GM12892 (cell line): ENCODE data around the gene DIRAS2.

Experiments
- POLR2A ChIP-seq: IDR thresholded peaks from 2 replicates; pipeline ENCODE4 v1.6.1; 2011; ENCODE audit warnings: low read depth, low read length, control low read depth
- POLR2AphosphoS5 ChIP-seq: IDR thresholded peaks from 2 replicates; pipeline ENCODE4 v1.6.1; 2011; ENCODE audit warnings: low read depth, low read length, control low read depth
- TAF1 ChIP-seq: IDR thresholded peaks from 2 replicates; pipeline ENCODE4 v1.6.1; 2011; ENCODE audit warnings: low read depth, mild to moderate bottlenecking, control low read depth, low read length, borderline replicate concordance

GRCh38 chr9:90632647-90633207 is 9.9 kb downstream of the DIRAS2 start:
- TF ChIP-seq POLR2A (no peak), POLR2AphosphoS5 (no peak), TAF1 (no peak)
